RCC 7860 (cell line): Measurements from ENCODE around the gene CATSPERB.
"Not testable (repeated sequence)": the region's sequence is repeated elsewhere in the genome, so short reads cannot be mapped to it uniquely, and the experiment has no call there.

Experiments used
- DNase-seq: peaks from one replicate; pipeline ENCODE4 v3.0.0-alpha.2; 2015; ENCODE audit warnings: low spot score
- FAIRE-seq: peaks from 2 replicates; lab custom pipeline; 2012; peaks lifted over from hg19 to GRCh38; lab: Jason Lieb, UNC

Gene CATSPERB

DNA sequence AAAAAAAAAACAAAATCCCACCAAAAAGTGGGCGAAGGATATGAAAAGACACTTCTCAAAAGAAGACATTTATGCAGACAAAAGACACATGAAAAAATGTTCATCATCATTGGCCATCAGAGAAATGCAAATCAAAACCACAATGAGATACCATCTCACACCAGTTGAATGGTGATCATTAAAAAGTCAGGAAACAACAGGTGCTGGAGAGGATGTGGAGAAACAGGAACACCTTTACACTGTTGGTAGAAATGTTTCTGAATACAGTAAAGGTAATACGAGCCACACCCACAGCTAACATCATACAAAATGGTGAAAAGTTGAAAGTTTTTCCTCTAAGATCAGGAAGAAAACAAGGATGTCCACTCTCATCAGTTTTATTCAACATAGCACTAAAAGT lies 8.0 kb upstream of the CATSPERB start:
- DNase-seq = not testable (repeated sequence)

DNA sequence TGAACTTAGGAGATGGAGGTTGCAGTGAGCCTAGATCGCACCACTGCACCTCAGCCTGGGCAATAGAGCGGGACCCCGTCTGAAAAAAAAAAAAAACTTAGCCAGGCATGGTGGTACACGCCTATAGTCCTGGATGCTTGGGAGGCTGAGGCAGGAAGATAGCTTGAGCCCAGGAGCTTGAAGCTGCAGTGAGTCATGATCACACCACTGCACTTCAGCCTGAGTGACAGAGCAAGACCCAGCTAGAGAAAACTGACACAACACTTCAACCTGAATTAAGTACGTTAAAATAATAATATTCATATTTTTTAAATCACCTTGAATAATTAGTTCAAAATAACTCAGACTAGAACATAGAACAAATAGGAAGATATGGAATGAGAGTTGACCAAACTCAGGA lies 5.7 kb upstream of the CATSPERB start:
- DNase-seq = no peak
- FAIRE-seq = no peak

More for the DNA sequence above, 8.0 kb upstream of the CATSPERB start:
- FAIRE-seq = not testable (repeated sequence)

DNA sequence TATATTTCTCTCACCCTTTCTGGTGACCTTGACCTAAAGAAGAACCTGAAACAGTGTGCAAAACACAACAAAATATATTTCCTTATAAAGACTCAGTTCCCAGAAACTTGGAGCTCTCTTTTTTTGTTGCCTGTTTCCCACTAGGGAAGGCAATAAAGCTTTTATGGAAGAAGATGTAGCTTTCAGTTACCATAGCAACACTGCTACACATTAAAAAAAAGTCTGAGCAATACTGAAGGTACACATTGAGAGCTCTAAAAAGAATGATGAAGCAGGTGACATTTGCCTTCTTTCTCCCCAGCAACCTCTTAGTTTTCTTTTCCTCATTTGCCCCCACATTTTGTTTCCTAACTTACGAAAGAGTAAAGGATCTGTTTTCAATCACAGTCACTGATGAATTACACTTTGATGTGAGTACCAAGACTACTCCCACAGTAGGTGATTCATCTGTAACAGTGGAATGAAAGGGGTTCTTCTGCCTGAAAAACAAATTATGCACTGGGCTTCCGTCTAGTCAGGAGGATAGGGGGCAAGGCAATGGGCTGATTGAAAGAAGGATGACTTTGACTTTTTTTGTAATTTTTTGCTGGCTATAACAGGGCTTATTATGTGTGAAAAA lies 1.1 kb upstream of the CATSPERB start:
- DNase-seq (no peak), FAIRE-seq (no peak)

DNA sequence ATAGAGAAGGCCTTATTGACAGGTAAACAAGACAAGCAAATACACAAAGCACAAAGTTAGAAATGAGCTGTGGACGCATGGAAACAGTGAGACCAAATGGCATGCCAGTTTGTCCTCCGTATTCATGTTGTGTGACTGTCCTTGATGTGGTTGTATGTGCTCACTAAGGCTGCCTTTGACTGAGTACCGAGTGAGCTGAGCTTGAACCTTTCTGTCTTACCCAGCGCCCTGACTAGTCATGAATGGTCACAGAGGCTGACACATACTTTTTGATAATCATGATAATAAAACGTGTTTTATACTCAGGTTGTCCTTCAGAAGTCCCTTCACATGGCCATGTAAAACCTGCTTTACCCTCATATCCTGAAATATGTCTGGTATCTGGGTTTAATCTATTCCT lies 553 bp upstream of the CATSPERB start:
- DNase-seq (no peak), FAIRE-seq (no peak)

DNA sequence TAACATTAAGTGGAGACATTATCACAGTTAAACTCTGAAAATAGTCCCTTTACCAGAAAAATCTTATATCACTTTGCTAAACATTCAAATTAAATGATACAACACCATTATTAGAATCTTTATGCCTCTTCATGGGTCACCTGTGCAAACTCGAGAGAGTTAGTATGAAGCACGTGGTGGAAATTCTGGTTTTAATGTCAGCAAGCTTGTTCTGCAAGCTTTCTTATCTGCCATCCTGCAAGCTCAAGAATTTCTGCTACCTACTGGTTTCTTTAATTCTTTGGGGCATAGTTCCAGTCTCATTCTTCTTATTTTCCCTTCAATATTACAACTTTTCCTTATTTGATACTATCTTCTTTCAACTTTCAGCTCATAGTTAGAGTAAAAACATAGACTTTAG lies 868 bp downstream of the CATSPERB start:
- FAIRE-seq (no peak), DNase-seq (no peak)

DNA sequence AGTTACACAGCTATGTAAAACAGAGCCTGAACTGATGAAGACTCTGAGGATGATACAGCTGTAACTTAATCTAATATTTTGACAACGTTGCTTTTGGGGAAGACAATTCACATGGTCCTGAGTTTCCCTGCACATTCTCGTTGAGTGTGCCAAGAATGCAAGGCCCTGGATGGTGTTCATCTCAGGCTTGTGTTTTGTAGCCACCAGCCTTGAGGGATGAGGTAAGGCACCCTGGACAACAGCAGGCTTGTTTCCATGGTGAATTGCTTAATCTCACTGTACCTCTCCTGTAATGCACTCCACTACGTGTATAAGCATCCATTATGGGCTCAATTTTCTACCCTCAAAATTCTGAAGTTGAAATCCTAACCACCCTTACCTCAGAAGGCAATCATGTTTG lies 2.1 kb downstream of the CATSPERB start:
- no peak for DNase-seq
- no peak for FAIRE-seq

DNA sequence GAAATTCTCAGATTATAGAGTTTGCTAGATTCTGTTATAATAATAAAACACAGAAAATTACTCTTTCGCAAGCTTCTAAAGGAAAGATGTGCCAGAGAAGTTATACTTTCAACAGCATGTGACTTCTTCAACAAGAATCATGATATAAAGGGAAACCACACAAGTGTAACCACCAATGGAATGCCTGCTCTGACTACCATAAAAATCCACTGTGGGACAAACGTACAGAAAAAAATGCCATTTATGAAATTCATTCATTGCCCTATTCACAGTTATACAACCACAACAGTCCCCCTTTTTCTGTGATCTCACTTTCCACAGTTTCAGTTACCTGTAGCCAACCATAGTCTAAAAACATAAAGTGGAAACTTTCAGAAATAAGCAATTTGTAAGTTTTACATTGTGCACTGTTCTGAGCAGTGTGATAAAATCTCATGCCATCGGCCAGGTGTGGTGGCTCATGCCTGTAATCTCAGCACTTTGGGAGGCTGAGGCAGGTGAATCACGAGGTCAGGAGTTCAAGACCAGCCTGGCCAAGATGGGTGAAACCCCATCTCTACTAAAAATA lies 3.2 kb downstream of the CATSPERB start:
- FAIRE-seq (no peak), DNase-seq (no peak)

DNA sequence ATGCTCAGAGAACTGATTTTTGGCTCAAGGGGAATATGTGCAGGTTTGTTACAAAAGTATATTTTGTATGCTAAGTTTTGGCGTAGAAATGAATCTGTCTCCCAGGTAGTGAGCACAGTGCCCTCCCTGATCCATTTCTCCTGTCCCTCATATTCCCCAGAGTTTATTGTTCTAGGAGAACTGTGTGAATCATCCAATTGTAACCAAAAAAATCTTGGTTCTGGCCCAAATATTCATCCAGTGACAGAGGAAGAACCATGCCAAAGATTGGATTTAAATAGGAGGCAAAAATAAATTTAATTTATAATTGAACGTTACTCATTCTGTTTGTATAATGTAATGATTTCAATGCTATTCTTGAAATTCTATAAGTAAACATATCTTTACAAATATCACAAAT lies 4.8 kb downstream of the CATSPERB start:
- no peak for DNase-seq
- no peak for FAIRE-seq

DNA sequence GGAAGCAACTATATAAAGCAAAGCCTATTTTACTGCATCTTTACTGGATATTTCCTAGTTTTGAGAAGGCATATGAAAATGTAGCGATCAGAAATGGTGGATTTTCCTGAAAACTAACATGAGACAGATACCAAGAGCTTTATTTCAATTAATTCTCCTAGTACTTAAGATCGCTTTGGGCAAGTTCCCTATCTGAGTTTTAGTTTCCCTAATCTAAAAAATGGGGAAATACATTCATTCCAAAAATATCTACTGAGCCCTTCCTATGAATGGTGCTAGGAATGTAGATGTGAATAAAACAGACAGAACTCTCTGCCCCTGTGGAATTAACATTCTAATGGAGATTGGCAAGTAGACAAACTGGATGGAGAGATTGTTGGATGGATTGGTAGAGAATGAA lies 8.4 kb downstream of the CATSPERB start:
- no peak for FAIRE-seq

DNA sequence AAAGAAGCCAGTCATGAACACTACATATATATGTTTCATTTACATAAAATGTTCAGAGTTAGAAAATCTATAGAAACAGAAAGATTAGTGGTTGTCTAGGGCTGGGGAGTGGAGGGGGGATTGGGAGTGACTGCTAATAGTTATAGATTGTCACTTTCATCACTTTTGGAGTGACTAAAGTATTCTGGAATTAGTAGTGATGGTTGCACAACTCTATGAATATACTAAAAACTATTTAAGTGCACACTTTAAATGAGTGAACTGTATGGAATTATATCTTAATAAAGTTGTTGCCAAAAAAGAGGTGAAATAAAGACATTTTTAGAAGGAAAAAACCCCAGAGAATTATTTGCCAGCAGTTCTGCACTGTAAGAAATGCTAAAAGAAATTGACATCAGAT lies 9.5 kb downstream of the CATSPERB start:
- FAIRE-seq (no peak), DNase-seq (no peak)

More for the DNA sequence above, 8.4 kb downstream of the CATSPERB start:
- no peak for DNase-seq

DNA sequence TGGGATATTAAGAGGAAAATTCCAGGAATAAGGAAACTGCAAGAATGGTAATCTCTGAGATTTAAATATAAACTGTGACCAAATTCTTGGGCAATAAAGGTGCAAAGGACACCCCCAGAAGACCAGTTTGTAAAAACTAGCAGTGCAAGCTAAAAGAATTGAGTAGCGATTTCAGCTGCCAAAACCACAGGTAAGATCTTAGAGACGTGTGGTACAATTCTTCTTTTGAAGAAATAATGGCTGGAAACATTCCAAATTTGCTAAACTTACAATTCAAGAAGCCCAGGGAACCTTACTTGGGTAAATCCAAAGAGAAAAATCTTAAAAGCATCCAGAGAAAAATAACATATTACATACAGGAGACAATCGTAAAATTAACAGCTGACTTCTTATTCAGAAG lies 12.0 kb downstream of the CATSPERB start:
- FAIRE-seq (no peak), DNase-seq (no peak)

DNA sequence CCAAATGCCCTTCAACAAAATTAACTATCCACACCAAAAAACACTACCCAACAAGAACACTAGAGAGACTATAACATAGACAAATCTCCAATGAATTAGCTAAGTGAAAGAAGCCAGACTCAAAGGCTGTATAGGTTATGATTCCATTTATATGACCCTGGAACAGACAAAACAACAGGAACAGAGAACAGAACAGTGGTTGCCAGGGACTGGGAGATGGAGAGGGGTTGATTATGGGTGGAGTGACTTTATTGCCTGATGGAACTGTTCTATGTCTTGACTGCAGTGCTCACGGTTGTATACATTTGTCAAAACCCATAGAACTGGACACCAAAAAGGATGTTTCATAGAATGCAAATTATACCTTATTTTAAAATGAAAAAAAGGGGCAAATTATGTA lies 14.9 kb downstream of the CATSPERB start:
- DNase-seq = no peak

DNA sequence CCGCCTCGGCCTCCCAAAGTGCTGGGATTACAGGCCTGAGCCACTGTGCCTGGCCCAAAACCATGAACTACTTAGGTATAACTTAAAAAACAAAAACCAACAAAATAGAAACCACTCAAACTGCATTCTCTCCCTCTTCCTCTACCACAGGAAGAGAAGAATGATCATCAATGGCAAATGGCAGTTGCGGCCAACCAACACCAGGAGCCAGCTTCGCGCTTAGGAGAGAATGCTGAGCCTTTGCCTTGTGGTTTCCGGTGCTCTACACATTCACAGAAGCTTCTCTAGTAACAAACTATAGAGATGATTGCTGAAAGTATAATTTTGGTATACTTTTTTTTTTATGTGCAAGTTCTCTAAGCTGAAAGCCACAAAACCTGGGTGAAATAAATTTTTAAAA lies 17.1 kb downstream of the CATSPERB start:
- DNase-seq (no peak), FAIRE-seq (no peak)

More for the DNA sequence above, 14.9 kb downstream of the CATSPERB start:
- FAIRE-seq = no peak

DNA sequence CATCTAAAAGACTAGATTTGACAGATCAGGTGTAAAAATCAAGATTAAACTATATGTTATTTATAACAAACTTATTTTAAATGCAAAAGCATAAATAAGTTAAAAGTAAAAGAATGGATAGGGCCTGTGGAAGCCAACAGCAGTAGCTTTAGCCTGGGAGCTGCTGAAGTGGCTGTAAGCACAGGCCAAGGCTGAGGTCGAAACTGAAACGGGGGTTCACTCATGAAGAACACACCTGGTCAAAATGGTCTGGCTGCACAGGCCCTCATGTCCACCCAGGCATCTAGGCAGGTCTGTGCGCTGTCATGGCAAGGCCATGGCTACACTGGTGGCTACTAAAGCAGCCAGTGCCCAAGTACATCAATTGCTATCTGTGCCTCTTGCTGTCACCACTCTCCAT lies 23.1 kb downstream of the CATSPERB start:
- DNase-seq (no peak), FAIRE-seq (no peak)

DNA sequence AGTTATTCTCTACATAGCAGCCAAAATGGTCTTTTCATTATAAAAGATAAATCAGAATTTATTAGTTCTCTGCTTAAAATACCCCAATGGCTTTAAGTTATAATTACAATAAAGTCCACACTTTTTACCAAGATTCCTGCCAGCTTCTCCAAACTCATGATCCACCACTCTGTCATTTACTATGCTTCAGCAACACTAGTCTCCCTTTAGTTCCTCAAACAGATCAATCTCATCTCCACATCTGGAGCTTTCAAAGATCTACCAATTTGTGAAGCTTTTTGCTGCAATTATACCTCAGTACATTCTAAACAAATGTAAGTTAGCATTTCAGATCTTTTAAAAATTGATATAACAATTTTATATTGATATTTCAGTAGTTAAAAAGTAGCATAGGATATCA lies 24.9 kb downstream of the CATSPERB start:
- DNase-seq = no peak
- FAIRE-seq = no peak

DNA sequence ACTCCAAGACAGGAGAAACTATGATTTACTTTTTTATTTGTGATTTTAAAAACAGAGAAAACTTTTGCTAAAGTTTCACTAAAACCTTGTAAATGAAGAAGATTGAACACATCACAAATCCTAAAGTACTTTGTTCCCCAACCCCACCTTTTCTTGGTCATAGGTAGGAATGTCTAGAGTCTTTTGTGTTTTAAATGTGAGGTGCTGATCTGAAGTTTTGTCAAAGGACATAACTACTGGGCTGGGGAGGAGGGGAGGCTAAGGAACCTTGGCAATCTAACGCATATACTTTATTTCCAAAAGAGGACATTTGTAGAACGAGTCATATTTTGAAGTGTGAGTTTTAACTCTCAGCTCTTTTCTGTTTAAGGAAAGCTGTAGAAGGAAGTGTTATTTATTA lies 37.2 kb downstream of the CATSPERB start:
- DNase-seq (no peak), FAIRE-seq (no peak)

DNA sequence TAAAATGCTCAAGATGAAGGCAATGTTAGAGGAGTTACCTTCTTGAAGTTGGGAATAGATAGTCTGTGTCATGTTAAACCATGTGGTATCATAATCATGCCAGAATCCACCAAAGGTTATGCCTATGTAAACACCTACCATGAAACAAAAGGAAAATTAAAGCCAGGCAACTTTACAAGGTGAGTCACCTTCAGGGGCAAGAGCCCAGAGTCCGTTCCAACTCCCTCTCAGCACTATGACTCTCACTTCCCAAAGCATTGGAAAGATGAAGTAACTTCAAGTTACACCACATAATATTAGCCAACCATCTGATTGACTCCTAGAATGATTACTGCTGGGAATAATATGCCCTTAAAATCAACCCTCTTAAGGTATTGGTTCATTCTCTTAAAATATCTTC lies 38.5 kb downstream of the CATSPERB start:
- no peak for FAIRE-seq

DNA sequence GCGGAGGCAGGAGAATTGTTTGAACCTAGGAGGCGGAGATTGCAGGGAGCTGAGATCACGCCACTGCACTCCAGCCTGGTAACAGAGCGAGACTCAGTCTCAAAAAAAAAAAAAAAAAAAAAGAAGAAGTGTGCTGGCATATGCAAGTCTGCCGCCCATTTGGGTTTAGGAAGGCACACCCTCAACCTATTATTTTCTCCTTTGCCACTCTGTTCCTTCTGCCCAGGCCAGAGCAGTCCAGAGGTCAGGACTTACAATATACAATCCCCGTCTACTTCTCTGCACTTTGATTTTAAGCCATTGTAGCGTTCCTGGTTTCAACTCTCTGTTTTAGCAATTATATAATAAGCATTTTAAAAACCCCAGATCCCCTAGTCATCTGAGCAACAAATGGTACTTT lies 39.8 kb downstream of the CATSPERB start:
- no peak for FAIRE-seq
- DNase-seq = no peak

More for the DNA sequence above, 38.5 kb downstream of the CATSPERB start:
- no peak for DNase-seq

DNA sequence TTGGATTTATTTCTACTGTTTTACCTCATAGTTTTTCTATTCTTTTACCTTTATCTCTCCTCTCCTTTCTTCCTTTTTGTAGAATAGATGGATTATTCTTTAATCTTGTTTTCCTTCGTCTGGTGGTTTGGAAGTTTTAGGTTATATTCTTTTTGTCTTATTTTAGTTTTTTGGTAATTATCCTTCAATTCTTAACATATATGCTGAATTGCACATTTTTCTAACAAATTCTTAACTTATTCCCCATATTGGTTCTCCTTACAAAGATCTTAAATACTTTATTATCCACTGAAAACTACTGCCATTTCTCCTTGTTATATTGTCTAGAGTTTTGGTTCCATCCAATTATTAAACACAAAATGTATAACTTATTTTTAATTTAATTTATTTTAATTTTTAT lies 42.3 kb downstream of the CATSPERB start:
- DNase-seq (no peak), FAIRE-seq (no peak)

DNA sequence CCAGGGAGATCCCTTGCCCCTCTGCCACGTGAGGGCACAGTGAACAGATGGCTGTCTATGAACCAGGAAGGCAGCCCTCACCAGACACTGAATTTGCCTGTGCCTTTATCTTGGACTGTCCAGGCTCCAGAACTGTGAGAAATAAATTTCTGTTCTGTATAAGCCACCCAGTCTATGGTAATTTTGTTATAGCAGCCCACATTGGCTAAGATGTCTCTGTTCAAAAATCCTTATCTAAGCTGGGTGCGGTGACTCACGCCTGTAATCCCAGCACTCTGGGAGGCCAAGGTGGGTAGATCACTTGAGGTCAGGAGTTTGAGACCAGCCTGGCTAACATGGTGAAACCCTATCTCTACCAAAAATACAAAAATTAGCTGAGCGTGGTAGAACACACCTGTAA lies 44.5 kb downstream of the CATSPERB start:
- not testable (repeated sequence) for FAIRE-seq, DNase-seq

DNA sequence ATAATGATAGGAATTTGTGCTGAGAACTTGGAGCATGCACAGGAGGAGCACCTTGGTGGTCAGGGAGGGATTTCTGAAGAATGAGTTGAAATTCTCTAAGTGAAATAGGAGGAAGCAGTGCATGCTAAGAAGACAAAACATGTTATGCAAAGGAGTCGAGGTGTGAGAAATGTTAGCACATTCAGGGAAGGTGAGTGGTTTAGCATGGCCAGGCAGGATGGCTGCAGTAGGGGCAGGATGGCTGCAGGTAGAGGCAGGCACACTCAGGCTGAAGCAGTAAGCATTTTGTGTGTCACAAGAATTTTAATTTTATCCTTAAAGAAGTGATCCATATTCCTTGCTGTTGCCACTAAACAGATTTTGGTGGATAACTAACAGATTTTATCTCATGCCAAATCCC lies 46.3 kb downstream of the CATSPERB start:
- FAIRE-seq (no peak), DNase-seq (no peak)

DNA sequence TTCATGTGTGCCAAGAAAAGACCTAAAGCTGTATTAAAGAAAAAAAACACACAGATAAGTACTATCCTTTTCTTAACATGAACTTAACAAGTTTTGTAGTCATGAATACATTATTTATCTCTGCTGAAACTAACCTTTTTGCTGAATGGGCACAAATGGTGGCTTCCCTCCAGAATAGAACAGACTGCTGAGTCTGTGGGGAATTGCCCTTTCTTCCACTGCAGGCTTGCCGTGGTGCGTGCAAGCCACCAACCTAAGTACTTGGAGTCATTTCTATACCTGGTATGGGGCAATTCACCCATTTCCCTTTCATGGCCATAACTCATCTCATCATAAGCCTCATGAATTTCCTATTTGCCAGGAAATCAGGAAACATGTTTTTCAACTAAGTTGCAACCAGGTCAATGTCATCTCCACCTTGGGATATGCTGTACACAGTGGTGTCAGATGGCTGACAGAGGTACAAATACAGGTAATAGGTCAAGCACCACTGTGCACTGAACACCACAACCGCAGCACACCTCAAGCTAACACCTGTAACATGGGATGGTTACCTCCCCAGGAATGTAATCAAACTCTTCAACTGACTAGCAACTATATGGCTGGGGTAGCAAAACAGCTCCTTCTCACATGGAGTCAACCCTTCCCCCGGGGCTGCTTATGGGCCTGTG lies 49.9 kb downstream of the CATSPERB start:
- DNase-seq (no peak), FAIRE-seq (no peak)
